Measurements from ENCODE around the gene ATXN1. TPM values are rescaled to one million over a fixed set of nuclear protein-coding genes. Genes with fewer than 3 reads are reported as not detected.

ATXN1 gene
- total RNA-seq, 1 donor from 2014 or later = 3.9 TPM

DNA sequence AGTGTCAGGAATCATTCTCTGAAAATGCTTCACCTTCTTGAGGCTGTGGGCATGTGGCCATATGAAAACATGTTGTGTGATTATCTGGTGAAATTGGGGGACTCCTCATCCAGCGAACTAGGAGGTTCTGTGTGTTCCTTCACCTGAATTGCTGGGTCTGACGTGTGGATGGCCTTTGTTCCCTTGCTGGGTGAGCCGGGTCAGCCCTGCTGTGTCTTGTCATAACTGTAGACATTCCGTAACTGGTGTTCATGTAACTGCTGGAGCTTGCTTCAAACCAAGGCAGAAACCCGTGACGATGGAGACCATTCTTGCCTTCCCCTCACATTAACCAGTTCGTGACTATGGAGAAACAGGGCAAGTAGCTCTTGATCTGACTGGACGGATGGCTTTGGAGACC is 399.4 kb downstream of the ATXN1 start:
- DNase-seq (ENCODE audit: low read depth, low spot score) = no peak
- H3K36me3 Mint-ChIP-seq (ENCODE audit: low read depth) = no peaks in the 10 kb centered on the region
- H3K27ac Mint-ChIP-seq (ENCODE audit: unreplicated experiment) = no peak overlapping the region
- H3K4me3 Mint-ChIP-seq = no peak overlapping the region
- H3K4me1 Mint-ChIP-seq = peaks cover 2% of the 10 kb centered on the region
- TF ChIP-seq, protein P1, sequence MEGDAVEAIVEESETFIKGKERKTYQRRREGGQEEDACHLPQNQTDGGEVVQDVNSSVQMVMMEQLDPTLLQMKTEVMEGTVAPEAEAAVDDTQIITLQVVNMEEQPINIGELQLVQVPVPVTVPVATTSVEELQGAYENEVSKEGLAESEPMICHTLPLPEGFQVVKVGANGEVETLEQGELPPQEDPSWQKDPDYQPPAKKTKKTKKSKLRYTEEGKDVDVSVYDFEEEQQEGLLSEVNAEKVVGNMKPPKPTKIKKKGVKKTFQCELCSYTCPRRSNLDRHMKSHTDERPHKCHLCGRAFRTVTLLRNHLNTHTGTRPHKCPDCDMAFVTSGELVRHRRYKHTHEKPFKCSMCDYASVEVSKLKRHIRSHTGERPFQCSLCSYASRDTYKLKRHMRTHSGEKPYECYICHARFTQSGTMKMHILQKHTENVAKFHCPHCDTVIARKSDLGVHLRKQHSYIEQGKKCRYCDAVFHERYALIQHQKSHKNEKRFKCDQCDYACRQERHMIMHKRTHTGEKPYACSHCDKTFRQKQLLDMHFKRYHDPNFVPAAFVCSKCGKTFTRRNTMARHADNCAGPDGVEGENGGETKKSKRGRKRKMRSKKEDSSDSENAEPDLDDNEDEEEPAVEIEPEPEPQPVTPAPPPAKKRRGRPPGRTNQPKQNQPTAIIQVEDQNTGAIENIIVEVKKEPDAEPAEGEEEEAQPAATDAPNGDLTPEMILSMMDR (conservative IDR thresholded peaks at IDR 0.05) = no peak
- H3K9me3 Mint-ChIP-seq = no peaks in the 10 kb centered on the region
- H3K27me3 Mint-ChIP-seq (ENCODE audit: low read depth) = no peaks in the 10 kb centered on the region

GRCh38 chr6:16361121-16361520 is 400.1 kb downstream of the ATXN1 start:
- Mint-ChIP-seq H3K36me3 (ENCODE audit: low read depth) (no peaks in the 10 kb centered on the region), H3K4me3 (no peak overlapping the region), H3K9me3 (no peaks in the 10 kb centered on the region), H3K27ac (ENCODE audit: unreplicated experiment) (no peak overlapping the region), H3K4me1 (no peaks in the 10 kb centered on the region), H3K27me3 (ENCODE audit: low read depth) (no peaks in the 10 kb centered on the region)
- no peak for DNase-seq (ENCODE audit: low read depth, low spot score)
- TF ChIP-seq, protein P1 (conservative IDR thresholded peaks at IDR 0.05) = no peak

GRCh38 chr6:16360365-16360764 is 400.9 kb downstream of the ATXN1 start:
- Mint-ChIP-seq H3K36me3 (ENCODE audit: low read depth) (no peaks in the 10 kb centered on the region), H3K4me1 (peaks cover 4% of the 10 kb centered on the region), H3K9me3 (no peaks in the 10 kb centered on the region), H3K27me3 (ENCODE audit: low read depth) (peaks cover 3% of the 10 kb centered on the region), H3K4me3 (no peak overlapping the region), H3K27ac (ENCODE audit: unreplicated experiment) (no peak overlapping the region)
- TF ChIP-seq, protein P1 (conservative IDR thresholded peaks at IDR 0.05) = no peak
- DNase-seq (ENCODE audit: low read depth, low spot score) = no peak

DNA sequence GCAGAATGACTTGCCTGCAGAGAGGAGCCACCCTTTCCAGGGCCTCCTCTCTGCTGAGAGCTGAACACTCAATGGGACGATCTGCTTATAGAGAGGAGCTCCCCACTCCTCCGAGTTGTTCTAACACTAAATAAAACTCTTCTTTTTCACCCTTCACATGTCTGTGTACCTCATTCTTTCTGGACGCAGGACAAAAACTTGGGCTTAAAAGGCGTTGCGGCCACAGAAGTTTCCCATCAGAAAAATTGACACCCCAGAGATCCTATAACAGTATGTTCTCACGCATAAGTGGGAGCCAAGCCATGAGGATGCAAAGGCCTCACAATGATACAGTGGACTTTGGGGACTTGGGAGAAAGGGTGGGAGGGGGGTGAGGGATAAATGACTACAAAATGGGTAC is 401.7 kb downstream of the ATXN1 start:
- H3K9me3 Mint-ChIP-seq = no peaks in the 10 kb centered on the region
- H3K36me3 Mint-ChIP-seq (ENCODE audit: low read depth) = no peaks in the 10 kb centered on the region
- H3K27ac Mint-ChIP-seq (ENCODE audit: unreplicated experiment) = no peak overlapping the region
- H3K4me3 Mint-ChIP-seq = no peak overlapping the region
- peaks cover 4% of the 10 kb centered on the region for H3K4me1 Mint-ChIP-seq
- no peak for DNase-seq (ENCODE audit: low read depth, low spot score)
- peaks cover 3% of the 10 kb centered on the region for H3K27me3 Mint-ChIP-seq (ENCODE audit: low read depth)
- TF ChIP-seq, protein P1 (conservative IDR thresholded peaks at IDR 0.05) = no peak

DNA sequence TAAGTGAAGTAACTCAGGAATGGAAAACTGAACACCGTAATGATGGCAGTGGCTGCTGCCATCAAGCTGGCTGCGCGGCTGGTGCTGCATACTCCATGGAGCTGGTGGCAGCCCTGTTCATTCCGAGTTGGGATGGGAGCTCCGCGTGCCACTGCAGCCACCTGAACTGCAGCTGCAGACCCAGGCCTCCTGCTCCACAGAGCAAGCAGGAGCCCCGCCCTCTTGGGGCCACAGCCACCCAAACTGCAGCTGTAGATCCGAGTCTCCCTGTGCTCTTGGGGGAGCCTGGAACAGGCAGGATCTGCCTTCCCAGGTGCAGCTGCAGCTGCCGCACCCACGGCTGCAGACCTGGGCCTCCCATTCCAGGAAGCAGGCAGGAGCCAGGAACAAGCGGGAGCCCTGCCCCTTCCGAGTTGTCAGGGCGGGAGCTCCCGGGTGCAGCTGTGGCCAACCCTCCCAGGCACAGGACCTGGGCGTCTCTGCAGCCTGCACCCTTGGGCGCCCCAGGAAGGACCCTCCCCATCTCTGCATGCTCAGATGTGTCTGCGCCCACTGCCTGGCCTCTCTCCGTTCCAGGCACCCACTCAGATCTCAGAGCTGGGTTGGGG is 402.6 kb downstream of the ATXN1 start:
- H3K4me3 Mint-ChIP-seq = no peak overlapping the region
- no peak overlapping the region for H3K27ac Mint-ChIP-seq (ENCODE audit: unreplicated experiment)
- no peaks in the 10 kb centered on the region for H3K9me3 Mint-ChIP-seq
- no peaks in the 10 kb centered on the region for H3K36me3 Mint-ChIP-seq (ENCODE audit: low read depth)
- no peak for DNase-seq (ENCODE audit: low read depth, low spot score)
- H3K27me3 Mint-ChIP-seq (ENCODE audit: low read depth) = peaks cover 3% of the 10 kb centered on the region
- TF ChIP-seq, protein P1 (conservative IDR thresholded peaks at IDR 0.05) = no peak
- H3K4me1 Mint-ChIP-seq = peaks cover 4% of the 10 kb centered on the region
